ENCODE results near the gene TMTC1. TPM values are rescaled to one million over a fixed set of nuclear protein-coding genes. Genes with fewer than 3 reads are reported as not detected.
A peak's percentile ranks its signal among the peaks of the same experiment; 100 is the strongest.
"Not testable (repeated sequence)": the region's sequence is repeated elsewhere in the genome, so short reads cannot be mapped to it uniquely, and the experiment has no call there.

TMTC1 gene
- total and polyA plus RNA-seq, 3 donors from 2014 or later: 8.4 to 13.6 (median 11.5) TPM

DNA sequence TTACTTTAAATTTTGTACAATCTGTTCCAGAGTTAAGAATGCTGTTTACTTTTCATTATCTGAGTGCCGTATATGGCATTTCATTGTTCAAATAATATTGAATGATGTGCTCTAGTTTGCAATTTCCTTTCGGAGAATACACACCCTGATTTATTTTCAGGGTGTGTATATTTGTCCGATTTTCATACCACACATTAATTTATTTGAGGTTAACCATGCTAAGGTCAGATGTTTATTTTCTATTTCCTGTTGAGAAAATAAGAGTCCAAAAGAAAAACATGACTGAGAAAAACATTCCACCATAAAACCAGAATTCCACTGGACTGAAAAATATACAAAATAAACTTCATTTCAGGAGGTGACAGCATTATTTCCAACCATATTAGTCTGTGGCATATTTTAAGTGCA lies 222.1 kb downstream of the TMTC1 start:
- TF ChIP-seq, protein P1, sequence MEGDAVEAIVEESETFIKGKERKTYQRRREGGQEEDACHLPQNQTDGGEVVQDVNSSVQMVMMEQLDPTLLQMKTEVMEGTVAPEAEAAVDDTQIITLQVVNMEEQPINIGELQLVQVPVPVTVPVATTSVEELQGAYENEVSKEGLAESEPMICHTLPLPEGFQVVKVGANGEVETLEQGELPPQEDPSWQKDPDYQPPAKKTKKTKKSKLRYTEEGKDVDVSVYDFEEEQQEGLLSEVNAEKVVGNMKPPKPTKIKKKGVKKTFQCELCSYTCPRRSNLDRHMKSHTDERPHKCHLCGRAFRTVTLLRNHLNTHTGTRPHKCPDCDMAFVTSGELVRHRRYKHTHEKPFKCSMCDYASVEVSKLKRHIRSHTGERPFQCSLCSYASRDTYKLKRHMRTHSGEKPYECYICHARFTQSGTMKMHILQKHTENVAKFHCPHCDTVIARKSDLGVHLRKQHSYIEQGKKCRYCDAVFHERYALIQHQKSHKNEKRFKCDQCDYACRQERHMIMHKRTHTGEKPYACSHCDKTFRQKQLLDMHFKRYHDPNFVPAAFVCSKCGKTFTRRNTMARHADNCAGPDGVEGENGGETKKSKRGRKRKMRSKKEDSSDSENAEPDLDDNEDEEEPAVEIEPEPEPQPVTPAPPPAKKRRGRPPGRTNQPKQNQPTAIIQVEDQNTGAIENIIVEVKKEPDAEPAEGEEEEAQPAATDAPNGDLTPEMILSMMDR (IDR thresholded peaks at IDR 0.05): no peak
- no peak for TF ChIP-seq POLR2A (IDR thresholded peaks at IDR 0.05)
- H3K4me3 ChIP-seq: no peak overlapping the region
- no peak for DNase-seq
- H3K27me3 ChIP-seq: no peaks in the 10 kb centered on the region
- no peaks in the 10 kb centered on the region for H3K9me3 ChIP-seq
- intact Hi-C loops (cut with DNase I; ENCODE audit: low total_unique reads): no loop called here
- peaks cover 13% of the 10 kb centered on the region for H3K4me1 ChIP-seq
- H3K27ac ChIP-seq: peak overlapping the region in 1 of 2 donors; percentile 60
- no peaks in the 10 kb centered on the region for H3K36me3 ChIP-seq (ENCODE audit: low read depth, missing control alignments)
- WGBS, 2 donors: 45 to 48% methylated on average over 3 of the region's 3 CpGs

DNA sequence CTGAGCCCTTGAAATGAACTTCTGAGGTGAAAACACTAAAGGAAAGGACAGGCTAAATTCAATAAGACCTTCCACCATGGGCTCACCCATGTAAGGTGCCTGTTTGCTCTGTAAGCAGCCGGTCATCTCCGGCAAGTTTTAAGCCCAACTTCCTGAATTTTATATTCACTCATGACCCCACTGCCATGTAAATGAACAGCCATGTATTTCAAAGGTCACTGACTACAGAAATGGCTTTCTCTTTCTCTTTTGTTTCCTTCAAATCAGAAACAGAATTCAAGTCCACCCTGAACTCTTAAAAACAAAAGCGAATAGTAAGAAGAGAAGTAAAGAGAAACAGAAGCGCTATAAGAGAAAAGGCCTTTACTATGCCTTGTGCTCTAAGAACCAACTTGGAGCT lies 224.5 kb downstream of the TMTC1 start:
- 53 to 60% methylated on average over 4 of the region's 4 CpGs for WGBS, 2 donors
- intact Hi-C loops (cut with DNase I; ENCODE audit: low total_unique reads): no loop called here
- DNase-seq: no peak

DNA sequence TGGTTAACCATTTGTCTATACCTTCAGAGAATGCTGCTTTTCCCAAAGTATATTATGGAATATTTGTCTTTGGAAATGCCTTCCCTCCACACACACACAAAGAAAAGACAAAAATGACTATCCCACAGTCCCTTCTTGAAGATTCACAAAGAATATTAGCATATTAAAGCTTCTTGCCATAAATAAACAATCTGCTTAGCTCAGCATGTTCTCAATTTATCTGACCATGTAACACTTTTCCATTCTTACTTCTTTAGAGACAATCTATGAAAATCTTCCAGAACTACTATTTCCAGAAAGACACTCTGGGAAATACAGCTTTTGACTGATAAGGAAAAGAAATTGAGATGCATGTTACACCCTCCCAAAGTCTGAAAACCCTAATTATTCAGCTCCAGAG lies 227.4 kb downstream of the TMTC1 start:
- Histone ChIP-seq H3K27ac (no peak overlapping the region), H3K4me3 (no peak overlapping the region), H3K9me3 (no peaks in the 10 kb centered on the region), H3K27me3 (no peaks in the 10 kb centered on the region), H3K4me1 (no peaks in the 10 kb centered on the region), H3K36me3 (ENCODE audit: low read depth, missing control alignments) (no peaks in the 10 kb centered on the region)
- TF ChIP-seq POLR2A (IDR thresholded peaks at IDR 0.05): no peak
- TF ChIP-seq, protein P1 (IDR thresholded peaks at IDR 0.05): no peak
- no peak for DNase-seq
- intact Hi-C loops (cut with DNase I; ENCODE audit: low total_unique reads): no loop called here

More for the DNA sequence above, 224.5 kb downstream of the TMTC1 start:
- H3K27ac ChIP-seq: peak overlapping the region in 1 of 2 donors; percentile 34
- H3K36me3 ChIP-seq (ENCODE audit: low read depth, missing control alignments): no peaks in the 10 kb centered on the region
- H3K4me1 ChIP-seq: peaks cover 13% of the 10 kb centered on the region
- no peak overlapping the region for H3K4me3 ChIP-seq
- H3K9me3 ChIP-seq: no peaks in the 10 kb centered on the region
- TF ChIP-seq, protein P1 (IDR thresholded peaks at IDR 0.05): no peak
- no peak for TF ChIP-seq POLR2A (IDR thresholded peaks at IDR 0.05)
- H3K27me3 ChIP-seq: no peaks in the 10 kb centered on the region

DNA sequence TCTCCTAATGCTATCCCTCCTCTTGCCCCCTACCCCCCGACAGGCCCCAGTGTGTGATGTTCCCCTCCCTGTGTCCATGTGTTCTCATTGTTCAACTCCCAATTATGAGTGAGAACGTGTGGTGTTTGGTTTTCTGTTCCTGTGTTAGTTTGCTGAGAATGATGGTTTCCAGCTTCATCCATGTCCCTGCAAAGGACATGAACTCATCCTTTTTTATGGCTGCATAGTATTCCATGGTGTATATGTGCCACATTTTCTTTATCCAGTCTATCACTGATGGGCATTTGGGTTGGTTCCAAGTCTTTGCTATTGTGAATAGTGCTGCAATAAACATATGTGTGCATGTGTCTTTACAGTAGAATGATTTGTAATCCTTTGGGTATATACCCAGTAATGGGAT lies 228.3 kb downstream of the TMTC1 start:
- DNase-seq; H3K4me1 ChIP-seq; H3K27me3 ChIP-seq; H3K36me3 ChIP-seq (ENCODE audit: low read depth, missing control alignments); H3K4me3 ChIP-seq; H3K27ac ChIP-seq; H3K9me3 ChIP-seq; intact Hi-C loops (cut with DNase I; ENCODE audit: low total_unique reads): not testable (repeated sequence)
- WGBS, 2 donors: 95 to 100% methylated on average over 2 of the region's 2 CpGs

DNA sequence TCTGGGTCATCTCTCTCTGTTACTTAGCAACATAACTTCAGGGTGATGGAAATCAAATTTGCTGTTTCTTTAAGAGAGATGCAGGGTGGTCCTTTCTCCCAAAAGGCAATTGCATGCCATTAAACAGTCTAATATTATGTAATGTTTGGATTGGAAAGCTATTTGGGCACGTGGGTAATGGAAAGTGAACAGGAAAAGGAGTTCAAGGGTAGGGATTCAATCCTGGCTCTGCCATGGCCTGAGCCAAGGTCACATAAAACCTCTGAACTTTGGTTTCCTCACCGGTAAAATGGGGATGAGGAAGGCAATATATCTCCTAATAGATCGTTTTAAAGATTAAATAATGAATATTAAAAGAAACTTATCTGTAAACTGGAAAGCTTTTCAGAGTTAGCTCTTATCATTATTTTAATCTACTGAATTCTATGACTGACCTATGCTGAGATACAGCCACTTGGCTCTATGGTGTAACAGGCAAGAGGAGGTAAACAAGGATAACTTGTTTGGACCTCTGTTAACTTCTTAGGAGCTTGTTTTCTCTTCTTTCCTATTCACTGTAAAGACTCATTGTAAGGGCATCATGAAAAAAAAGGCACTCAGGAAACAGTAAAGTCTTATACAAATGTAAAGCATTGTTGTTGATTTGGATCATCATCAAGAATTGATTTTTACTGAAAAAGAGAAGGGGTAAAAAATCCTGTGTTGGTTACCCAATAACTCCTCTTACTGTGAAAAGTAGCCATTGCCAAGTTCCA lies 230.6 kb downstream of the TMTC1 start:
- Histone ChIP-seq H3K27me3 (no peaks in the 10 kb centered on the region), H3K4me1 (no peaks in the 10 kb centered on the region), H3K36me3 (ENCODE audit: low read depth, missing control alignments) (no peaks in the 10 kb centered on the region), H3K4me3 (no peak overlapping the region), H3K27ac (peak overlapping the region in 1 of 2 donors; percentile 8), H3K9me3 (no peaks in the 10 kb centered on the region)
- DNase-seq: no peak
- WGBS, 2 donors: 53 to 60% methylated on average over 3 of the region's 3 CpGs
- intact Hi-C loops (cut with DNase I; ENCODE audit: low total_unique reads): no loop called here
- TF ChIP-seq POLR2A (IDR thresholded peaks at IDR 0.05): no peak
- TF ChIP-seq, protein P1 (IDR thresholded peaks at IDR 0.05): no peak
